K562 (cell line): ENCODE results near the gene PPP1R16B. TPM values are rescaled to one million over a fixed set of nuclear protein-coding genes. Genes with fewer than 3 reads are reported as not detected.

Experiments used
- FOXK2 ChIP-seq, 2 experiments: fragments of 450-650 bp; IDR thresholded peaks in 1 of 2; conservative IDR thresholded peaks in 1 of 2; 2 replicates each; pipeline ENCODE4 v1.6.1; 2016; ENCODE audit warnings: low read depth in 2 of 2, mild to moderate bottlenecking in 1 of 2
- L3MBTL2 ChIP-seq: fragments of 450-650 bp; IDR thresholded peaks from 2 replicates; pipeline ENCODE4 v1.6.1; 2016; ENCODE audit warnings: mild to moderate bottlenecking, moderate library complexity
- MEIS2 ChIP-seq: fragments of 450-650 bp; IDR thresholded peaks from 2 replicates; pipeline ENCODE4 v1.6.1; 2014; ENCODE audit warnings: mild to moderate bottlenecking; ENCODE audit not compliant: partially characterized antibody
- PHF20 ChIP-seq: fragments of 450-650 bp; IDR thresholded peaks from 2 replicates; pipeline ENCODE4 v1.6.1; 2018; ENCODE audit not compliant: partially characterized antibody
- SMAD1 ChIP-seq: fragments of 150-350 bp; IDR thresholded peaks from 2 replicates; pipeline ENCODE4 v1.6.1; 2014; ENCODE audit warnings: low read length, low read depth; ENCODE audit not compliant: partially characterized antibody
- SMAD4 ChIP-seq: fragments of 250-450 bp; sonication (Bioruptor Pico); conservative IDR thresholded peaks from 2 replicates; pipeline ENCODE4 v1.8.0; 2021; ENCODE audit warnings: inconsistent platforms, mild to moderate bottlenecking, moderate library complexity
- SOX6 ChIP-seq: fragments of 450-650 bp; IDR thresholded peaks from 2 replicates; pipeline ENCODE4 v1.6.1; 2014; ENCODE audit warnings: mild to moderate bottlenecking
- TBL1XR1 ChIP-seq, 2 experiments: IDR thresholded peaks; 2 replicates each; pipeline ENCODE4 v1.6.1; 2012; ENCODE audit warnings: improper control_type of control experiment in 2 of 2, low read length in 2 of 2, mild to moderate bottlenecking in 1 of 2
- TRIM24 ChIP-seq, 2 experiments: fragments of 450-650 bp; IDR thresholded peaks; 2 replicates each; pipeline ENCODE4 v1.6.1; 2016
- ZNF431 ChIP-seq: sonication (generic); formaldehyde crosslinking; IDR thresholded peaks from 2 replicates; pipeline ENCODE4 v1.8.0; 2022; ENCODE audit warnings: mild to moderate bottlenecking, missing genetic modification reagents
- polyA plus RNA-seq, 8 experiments: library from polyadenylated mRNA; depleted of rRNA in 4 of 8; stranded (reverse) in 5 of 8; unstranded in 3 of 8; fragments of >200 nt; fragmentation: Nextera tagmentation in 2 of 8; fragmentation: Illumina TruSeq in 1 of 8; extraction: Ambion mirVana in 2 of 8; extraction: Trizol in 1 of 8; gene quantifications; 2 replicates each; pipeline versions ENCODE4 v1.2.1 to v1.2.3, GENCODE V29; 2011 to 2014; ENCODE audit warnings: inconsistent platforms in 1 of 8, missing spikeins in 1 of 8
- total RNA-seq, 7 experiments: library from RNA; depleted of rRNA in 6 of 7; stranded (reverse); fragments of >200 nt in 6 of 7; fragmentation: Illumina TruSeq in 2 of 7; extraction: Trizol in 2 of 7; gene quantifications; 2 replicates each; pipeline versions ENCODE4 v1.2.1 to v1.2.3, GENCODE V29; 2011 to 2021; ENCODE audit warnings: low replicate concordance in 1 of 7
- TF ChIP-seq, protein P1 (sequence below), 2 experiments: fragments of 450-650 bp in 1 of 2; sonication (generic) in 1 of 2; formaldehyde crosslinking in 1 of 2; IDR thresholded peaks in 1 of 2; conservative IDR thresholded peaks in 1 of 2; 2 replicates each; pipeline versions ENCODE4 v1.6.1 to v1.8.1; 2016 to 2023; ENCODE audit warnings: mild to moderate bottlenecking in 2 of 2, moderate library complexity in 2 of 2, inconsistent platforms in 1 of 2, missing genetic modification reagents in 1 of 2
- TF ChIP-seq, protein P2 (sequence below): fragments of 200-800 bp; sonication (Bioruptor generic); IDR thresholded peaks from 2 replicates; pipeline ENCODE4 v1.6.1; 2017; ENCODE audit warnings: missing genetic modification characterization, missing compliant biosample characterization
- TF ChIP-seq, protein P3 (sequence below): fragments of 450-650 bp; IDR thresholded peaks from 2 replicates; pipeline ENCODE4 v1.6.1; 2018; ENCODE audit not compliant: partially characterized antibody
- TF ChIP-seq, protein P4 (sequence below), 2 experiments: fragments of 250-450 bp in 1 of 2; fragments of 450-650 bp in 1 of 2; sonication (Bioruptor Pico) in 1 of 2; IDR thresholded peaks; 2 replicates each; pipeline versions ENCODE4 v1.6.1 to v1.8.0; 2016 to 2021; ENCODE audit warnings: mild to moderate bottlenecking in 2 of 2, moderate library complexity in 2 of 2, missing compliant biosample characterization in 1 of 2, missing genetic modification characterization in 1 of 2
- TF ChIP-seq, protein P5 (sequence below): sonication (generic); formaldehyde crosslinking; IDR thresholded peaks from 2 replicates; pipeline ENCODE4 v1.8.1; 2022; ENCODE audit warnings: missing genetic modification reagents

The PPP1R16B gene
- total and polyA plus RNA-seq, 9 of the 15 experiments (the other 6 are each of a cell fraction or from before 2014, with no cell fraction given) = 1.5 to 11.5 (median 6.8) TPM

DNA sequence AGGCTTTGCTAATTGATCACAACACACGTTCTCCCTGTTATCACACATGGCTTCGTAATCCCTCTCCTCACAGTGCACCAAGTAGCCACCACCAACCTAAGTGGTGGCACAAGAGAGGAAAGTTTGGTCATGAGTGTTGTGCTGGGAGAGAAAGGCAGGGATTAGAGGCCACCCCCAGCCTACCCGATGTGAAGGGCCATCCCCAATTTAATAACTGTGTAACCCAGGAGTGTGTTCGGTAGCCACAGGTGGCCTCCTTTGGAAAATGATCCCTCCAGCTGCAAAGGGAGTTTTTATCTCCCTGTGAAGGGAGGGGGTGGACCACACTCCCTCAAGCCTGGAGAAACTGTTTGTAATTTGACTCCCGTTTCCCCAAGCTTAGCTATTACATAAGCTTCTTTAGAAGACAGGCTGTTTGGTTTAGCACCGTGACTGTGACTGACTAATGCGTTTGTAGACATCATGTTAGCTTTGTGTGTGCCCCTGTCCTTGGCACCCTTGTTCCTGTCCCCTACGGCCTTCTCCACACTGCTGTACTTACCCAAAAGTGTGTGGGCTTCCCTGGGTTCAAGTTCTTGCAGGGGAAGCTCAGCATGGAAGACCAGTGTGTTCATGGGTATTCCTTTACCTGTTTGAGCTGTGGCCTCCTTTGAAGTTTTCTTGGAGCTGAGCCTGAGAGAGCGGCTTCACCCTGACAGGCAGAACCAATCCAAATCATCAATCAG lies 20.6 kb downstream of the PPP1R16B start (continued):
- TF ChIP-seq FOXK2 (conservative IDR thresholded peaks at IDR 0.05 in 1 of 2, IDR thresholded peaks at IDR 0.05 in 1 of 2; ENCODE audit: low read depth in 2 of 2) (peak in 1 of 2 experiments; percentile 63; a peak in 2 of 4 replicates), TBL1XR1 (IDR thresholded peaks at IDR 0.05; ENCODE audit: low read length in 2 of 2) (peak in 1 of 2 experiments; percentile 39; a peak in 1 of 4 replicates), ZNF431 (no peak), PHF20 (no peak), SOX6 (peak; percentile 54), MEIS2 (peak; percentile 25), TRIM24 (IDR thresholded peaks at IDR 0.05) (peak in 1 of 2 experiments; percentile 44; a peak in 1 of 4 replicates), SMAD1 (peak; percentile 73), SMAD4 (peak; percentile 76), L3MBTL2 (peak; percentile 24; the same call in 1 of the 2 replicates)
- TF ChIP-seq, protein P1, sequence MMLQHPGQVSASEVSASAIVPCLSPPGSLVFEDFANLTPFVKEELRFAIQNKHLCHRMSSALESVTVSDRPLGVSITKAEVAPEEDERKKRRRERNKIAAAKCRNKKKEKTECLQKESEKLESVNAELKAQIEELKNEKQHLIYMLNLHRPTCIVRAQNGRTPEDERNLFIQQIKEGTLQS (IDR thresholded peaks at IDR 0.05) = peak; percentile 74; the same call in 1 of the 2 replicates
- TF ChIP-seq, protein P1 (CRISPR knock-in tag; conservative IDR thresholded peaks at IDR 0.05) = no peak
- TF ChIP-seq, protein P2, sequence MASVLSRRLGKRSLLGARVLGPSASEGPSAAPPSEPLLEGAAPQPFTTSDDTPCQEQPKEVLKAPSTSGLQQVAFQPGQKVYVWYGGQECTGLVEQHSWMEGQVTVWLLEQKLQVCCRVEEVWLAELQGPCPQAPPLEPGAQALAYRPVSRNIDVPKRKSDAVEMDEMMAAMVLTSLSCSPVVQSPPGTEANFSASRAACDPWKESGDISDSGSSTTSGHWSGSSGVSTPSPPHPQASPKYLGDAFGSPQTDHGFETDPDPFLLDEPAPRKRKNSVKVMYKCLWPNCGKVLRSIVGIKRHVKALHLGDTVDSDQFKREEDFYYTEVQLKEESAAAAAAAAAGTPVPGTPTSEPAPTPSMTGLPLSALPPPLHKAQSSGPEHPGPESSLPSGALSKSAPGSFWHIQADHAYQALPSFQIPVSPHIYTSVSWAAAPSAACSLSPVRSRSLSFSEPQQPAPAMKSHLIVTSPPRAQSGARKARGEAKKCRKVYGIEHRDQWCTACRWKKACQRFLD (CRISPR knock-in tag) = 0 out of 2 replicates have a peak, but pooled peaks have one; percentile 29
- TF ChIP-seq, protein P3, sequence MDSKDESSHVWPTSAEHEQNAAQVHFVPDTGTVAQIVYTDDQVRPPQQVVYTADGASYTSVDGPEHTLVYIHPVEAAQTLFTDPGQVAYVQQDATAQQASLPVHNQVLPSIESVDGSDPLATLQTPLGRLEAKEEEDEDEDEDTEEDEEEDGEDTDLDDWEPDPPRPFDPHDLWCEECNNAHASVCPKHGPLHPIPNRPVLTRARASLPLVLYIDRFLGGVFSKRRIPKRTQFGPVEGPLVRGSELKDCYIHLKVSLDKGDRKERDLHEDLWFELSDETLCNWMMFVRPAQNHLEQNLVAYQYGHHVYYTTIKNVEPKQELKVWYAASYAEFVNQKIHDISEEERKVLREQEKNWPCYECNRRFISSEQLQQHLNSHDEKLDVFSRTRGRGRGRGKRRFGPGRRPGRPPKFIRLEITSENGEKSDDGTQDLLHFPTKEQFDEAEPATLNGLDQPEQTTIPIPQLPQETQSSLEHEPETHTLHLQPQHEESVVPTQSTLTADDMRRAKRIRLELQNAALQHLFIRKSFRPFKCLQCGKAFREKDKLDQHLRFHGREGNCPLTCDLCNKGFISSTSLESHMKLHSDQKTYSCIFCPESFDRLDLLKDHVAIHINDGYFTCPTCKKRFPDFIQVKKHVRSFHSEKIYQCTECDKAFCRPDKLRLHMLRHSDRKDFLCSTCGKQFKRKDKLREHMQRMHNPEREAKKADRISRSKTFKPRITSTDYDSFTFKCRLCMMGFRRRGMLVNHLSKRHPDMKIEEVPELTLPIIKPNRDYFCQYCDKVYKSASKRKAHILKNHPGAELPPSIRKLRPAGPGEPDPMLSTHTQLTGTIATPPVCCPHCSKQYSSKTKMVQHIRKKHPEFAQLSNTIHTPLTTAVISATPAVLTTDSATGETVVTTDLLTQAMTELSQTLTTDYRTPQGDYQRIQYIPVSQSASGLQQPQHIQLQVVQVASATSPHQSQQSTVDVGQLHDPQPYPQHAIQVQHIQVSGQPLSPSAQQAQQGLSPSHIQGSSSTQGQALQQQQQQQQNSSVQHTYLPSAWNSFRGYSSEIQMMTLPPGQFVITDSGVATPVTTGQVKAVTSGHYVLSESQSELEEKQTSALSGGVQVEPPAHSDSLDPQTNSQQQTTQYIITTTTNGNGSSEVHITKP = peak; percentile 66
- TF ChIP-seq, protein P4, sequence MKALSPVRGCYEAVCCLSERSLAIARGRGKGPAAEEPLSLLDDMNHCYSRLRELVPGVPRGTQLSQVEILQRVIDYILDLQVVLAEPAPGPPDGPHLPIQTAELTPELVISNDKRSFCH (CRISPR knock-in tag; IDR thresholded peaks at IDR 0.05) = no peak
- TF ChIP-seq, protein P4 (tag; IDR thresholded peaks at IDR 0.05) = 0 out of 2 replicates have a peak, but pooled peaks have one; percentile 8
- TF ChIP-seq, protein P5, sequence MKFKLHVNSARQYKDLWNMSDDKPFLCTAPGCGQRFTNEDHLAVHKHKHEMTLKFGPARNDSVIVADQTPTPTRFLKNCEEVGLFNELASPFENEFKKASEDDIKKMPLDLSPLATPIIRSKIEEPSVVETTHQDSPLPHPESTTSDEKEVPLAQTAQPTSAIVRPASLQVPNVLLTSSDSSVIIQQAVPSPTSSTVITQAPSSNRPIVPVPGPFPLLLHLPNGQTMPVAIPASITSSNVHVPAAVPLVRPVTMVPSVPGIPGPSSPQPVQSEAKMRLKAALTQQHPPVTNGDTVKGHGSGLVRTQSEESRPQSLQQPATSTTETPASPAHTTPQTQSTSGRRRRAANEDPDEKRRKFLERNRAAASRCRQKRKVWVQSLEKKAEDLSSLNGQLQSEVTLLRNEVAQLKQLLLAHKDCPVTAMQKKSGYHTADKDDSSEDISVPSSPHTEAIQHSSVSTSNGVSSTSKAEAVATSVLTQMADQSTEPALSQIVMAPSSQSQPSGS (CRISPR knock-in tag) = no peak
